Measurements from ENCODE around the gene PDLIM3. TPM values are rescaled to one million over a fixed set of nuclear protein-coding genes. Genes with fewer than 3 reads are reported as not detected.

The PDLIM3 gene
- total and polyA plus RNA-seq, 2 donors (not counting 1 experiment from before 2014, with no cell fraction given), result 0.15 TPM; not detected in 1

DNA sequence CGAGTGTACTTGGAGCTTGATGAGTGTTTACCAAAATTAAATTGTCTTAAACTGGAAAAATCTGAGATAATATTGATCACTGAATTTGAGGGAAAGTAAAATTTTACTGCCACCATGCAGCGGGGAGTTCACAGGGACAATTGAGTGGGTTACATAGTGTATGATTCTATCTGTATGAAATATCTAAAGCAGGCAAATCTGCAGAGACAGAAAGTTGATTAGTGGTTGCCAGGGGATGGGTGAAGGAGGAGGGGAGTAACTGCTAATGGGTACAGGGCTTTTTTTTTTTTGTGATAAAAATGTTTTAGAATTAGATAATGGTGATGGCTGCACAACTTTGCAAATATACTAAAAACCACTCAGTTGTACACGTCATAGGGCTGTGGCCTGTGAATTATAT lies 35.4 kb upstream of the PDLIM3 start:
- CTCF ChIA-PET, result interaction anchor here (1.4 kb wide), 1 partner anchor 27 kb away, joined by 4 read pairs; no protein-coding TSS in a partner anchor

More for the DNA sequence above, 35.4 kb upstream of the PDLIM3 start:
- Mint-ChIP-seq H3K4me1 (no peaks in the 10 kb centered on the region), H3K4me3 (no peak overlapping the region), H3K27ac (no peak overlapping the region), H3K9me3 (ENCODE audit: insufficient read depth) (no peaks in the 10 kb centered on the region), H3K27me3 (peaks cover 17% of the 10 kb centered on the region)
- H3K4me1 ChIP-seq (ENCODE audit: control insufficient read depth in 2 of 2, insufficient read depth in 2 of 2, low read length in 2 of 2), result no peaks in the 10 kb centered on the region
- POLR2A ChIA-PET, result no interaction called here
- no peaks in the 10 kb centered on the region for H3K79me2 ChIP-seq (ENCODE audit: control insufficient read depth, insufficient read depth, low read length)
- no peak overlapping the region for H3K27ac ChIP-seq (ENCODE audit: low read length in 2 of 2)
- no peak overlapping the region for H3K4me2 ChIP-seq (replicated peaks; ENCODE audit: low read depth, low read length, poor library complexity, severe bottlenecking)
- ATAC-seq (ENCODE audit: low read depth) (no peak), DNase-seq (no peak)
- H3K9me3 ChIP-seq (ENCODE audit: control extremely low read depth in 1 of 3, control insufficient read depth in 2 of 3, insufficient read depth in 1 of 3, low read length in 2 of 3), result peaks cover 0 to 5% (median 0%) of the 10 kb centered on the region in 3 donors
- TF ChIP-seq, protein P1, sequence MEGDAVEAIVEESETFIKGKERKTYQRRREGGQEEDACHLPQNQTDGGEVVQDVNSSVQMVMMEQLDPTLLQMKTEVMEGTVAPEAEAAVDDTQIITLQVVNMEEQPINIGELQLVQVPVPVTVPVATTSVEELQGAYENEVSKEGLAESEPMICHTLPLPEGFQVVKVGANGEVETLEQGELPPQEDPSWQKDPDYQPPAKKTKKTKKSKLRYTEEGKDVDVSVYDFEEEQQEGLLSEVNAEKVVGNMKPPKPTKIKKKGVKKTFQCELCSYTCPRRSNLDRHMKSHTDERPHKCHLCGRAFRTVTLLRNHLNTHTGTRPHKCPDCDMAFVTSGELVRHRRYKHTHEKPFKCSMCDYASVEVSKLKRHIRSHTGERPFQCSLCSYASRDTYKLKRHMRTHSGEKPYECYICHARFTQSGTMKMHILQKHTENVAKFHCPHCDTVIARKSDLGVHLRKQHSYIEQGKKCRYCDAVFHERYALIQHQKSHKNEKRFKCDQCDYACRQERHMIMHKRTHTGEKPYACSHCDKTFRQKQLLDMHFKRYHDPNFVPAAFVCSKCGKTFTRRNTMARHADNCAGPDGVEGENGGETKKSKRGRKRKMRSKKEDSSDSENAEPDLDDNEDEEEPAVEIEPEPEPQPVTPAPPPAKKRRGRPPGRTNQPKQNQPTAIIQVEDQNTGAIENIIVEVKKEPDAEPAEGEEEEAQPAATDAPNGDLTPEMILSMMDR (IDR thresholded peaks at IDR 0.05), result no peak
- TF ChIP-seq EZH2 (IDR thresholded peaks at IDR 0.05; ENCODE audit: borderline replicate concordance, insufficient read depth, low read depth, low read length, poor library complexity, severe bottlenecking), result no peak
- WGBS (ENCODE audit: insufficient coverage), result 83% methylated on average over 1 of the region's 3 CpGs
- intact Hi-C loops (cut with micrococcal nuclease), result no loop called here
- H4K20me1 ChIP-seq (ENCODE audit: control insufficient read depth, insufficient read depth, low read length, poor library complexity, severe bottlenecking), result no peaks in the 10 kb centered on the region
- H3K9ac ChIP-seq (ENCODE audit: low read length), result no peak overlapping the region
- H2AFZ ChIP-seq (ENCODE audit: insufficient read depth, low read depth, low read length, poor library complexity, severe bottlenecking), result no peak overlapping the region
- H3K36me3 ChIP-seq (replicated peaks in 1 of 2; ENCODE audit: control extremely low read depth in 1 of 2, control insufficient read depth in 1 of 2, extremely low read depth in 1 of 2, insufficient read depth in 2 of 2, low read length in 1 of 2), result no peaks in the 10 kb centered on the region
- H3K4me3 ChIP-seq (ENCODE audit: control extremely low read depth in 1 of 5, extremely low read depth in 1 of 5, insufficient read depth in 1 of 5, low read depth in 2 of 5, low read length in 4 of 5), result no peak overlapping the region
- H3K27me3 ChIP-seq (replicated peaks in 1 of 4; ENCODE audit: control extremely low read depth in 1 of 4, control insufficient read depth in 3 of 4, insufficient read depth in 4 of 4, low read length in 3 of 4), result peaks cover 0 to 2% (median 0%) of the 10 kb centered on the region in 4 experiments
